HG03196 (cell line): Measurements from ENCODE around the gene PRKN.
"Not testable (repeated sequence)": the region's sequence is repeated elsewhere in the genome, so short reads cannot be mapped to it uniquely, and the experiment has no call there.

Experiments used
- ATAC-seq: cut with Tn5 transposase; IDR thresholded peaks from one replicate; pipeline ENCODE4 v1.9.1; 2021; ENCODE audit not compliant: unreplicated experiment

PRKN gene

GRCh38 chr6:161313940-161314509 lies 1413.5 kb downstream of the PRKN start:
- no peak for ATAC-seq

- ATAC-seq: not testable (repeated sequence)
Measured at GRCh38 chr6:161313475-161313874, 1414.1 kb downstream of the PRKN start.

- not testable (repeated sequence) for ATAC-seq
Measured at GRCh38 chr6:161309774-161310173, 1417.8 kb downstream of the PRKN start.

- no peak for ATAC-seq
Measured at GRCh38 chr6:161308075-161308655, 1419.4 kb downstream of the PRKN start.

GRCh38 chr6:161305860-161306259 lies 1421.7 kb downstream of the PRKN start:
- no peak for ATAC-seq

- ATAC-seq: no peak
Measured at GRCh38 chr6:161303628-161304340, 1423.8 kb downstream of the PRKN start.

- no peak for ATAC-seq
Measured at GRCh38 chr6:161302949-161303348, 1424.6 kb downstream of the PRKN start.

GRCh38 chr6:161301338-161301737 lies 1426.2 kb downstream of the PRKN start:
- ATAC-seq: no peak

- ATAC-seq: no peak
Measured at GRCh38 chr6:161300823-161301222, 1426.7 kb downstream of the PRKN start.

- no peak for ATAC-seq
Measured at GRCh38 chr6:161299726-161300125, 1427.8 kb downstream of the PRKN start.
